ENCODE results near the gene MIAT.
A peak's percentile ranks its signal among the peaks of the same experiment; 100 is the strongest.

MIAT gene

GRCh38 chr22:26658671-26659478 lies 1.5 kb downstream of the MIAT start (continued):
- peak; percentile 23; the same call in 1 of the 2 replicates for TF ChIP-seq ZNF692 (tag by site-specific recombination; IDR thresholded peaks at IDR 0.05)
- TF ChIP-seq ZNF23 (tag by site-specific recombination; IDR thresholded peaks at IDR 0.05; ENCODE audit: borderline replicate concordance), result no peak
- TF ChIP-seq SCRT2 (tag by site-specific recombination; IDR thresholded peaks at IDR 0.05), result peak; percentile 93
- TF ChIP-seq KLF10 (tag by site-specific recombination; IDR thresholded peaks at IDR 0.05), result peak; percentile 72
- TF ChIP-seq, protein P1, sequence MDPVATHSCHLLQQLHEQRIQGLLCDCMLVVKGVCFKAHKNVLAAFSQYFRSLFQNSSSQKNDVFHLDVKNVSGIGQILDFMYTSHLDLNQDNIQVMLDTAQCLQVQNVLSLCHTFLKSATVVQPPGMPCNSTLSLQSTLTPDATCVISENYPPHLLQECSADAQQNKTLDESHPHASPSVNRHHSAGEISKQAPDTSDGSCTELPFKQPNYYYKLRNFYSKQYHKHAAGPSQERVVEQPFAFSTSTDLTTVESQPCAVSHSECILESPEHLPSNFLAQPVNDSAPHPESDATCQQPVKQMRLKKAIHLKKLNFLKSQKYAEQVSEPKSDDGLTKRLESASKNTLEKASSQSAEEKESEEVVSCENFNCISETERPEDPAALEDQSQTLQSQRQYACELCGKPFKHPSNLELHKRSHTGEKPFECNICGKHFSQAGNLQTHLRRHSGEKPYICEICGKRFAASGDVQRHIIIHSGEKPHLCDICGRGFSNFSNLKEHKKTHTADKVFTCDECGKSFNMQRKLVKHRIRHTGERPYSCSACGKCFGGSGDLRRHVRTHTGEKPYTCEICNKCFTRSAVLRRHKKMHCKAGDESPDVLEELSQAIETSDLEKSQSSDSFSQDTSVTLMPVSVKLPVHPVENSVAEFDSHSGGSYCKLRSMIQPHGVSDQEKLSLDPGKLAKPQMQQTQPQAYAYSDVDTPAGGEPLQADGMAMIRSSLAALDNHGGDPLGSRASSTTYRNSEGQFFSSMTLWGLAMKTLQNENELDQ (tag by site-specific recombination; IDR thresholded peaks at IDR 0.05; ENCODE audit: low read depth), result no peak
- no peak for TF ChIP-seq ZSCAN4 (tag by site-specific recombination; IDR thresholded peaks at IDR 0.05)
- peak; percentile 60 for TF ChIP-seq SP3 (tag by site-specific recombination; IDR thresholded peaks at IDR 0.05)
- TF ChIP-seq EGR2 (tag by site-specific recombination; IDR thresholded peaks at IDR 0.05; ENCODE audit: low read depth), result peak; percentile 66; the same call in 1 of the 2 replicates
- peak; percentile 62 for TF ChIP-seq ZFHX2 (tag by site-specific recombination; conservative IDR thresholded peaks at IDR 0.05)
- TF ChIP-seq, protein P2, sequence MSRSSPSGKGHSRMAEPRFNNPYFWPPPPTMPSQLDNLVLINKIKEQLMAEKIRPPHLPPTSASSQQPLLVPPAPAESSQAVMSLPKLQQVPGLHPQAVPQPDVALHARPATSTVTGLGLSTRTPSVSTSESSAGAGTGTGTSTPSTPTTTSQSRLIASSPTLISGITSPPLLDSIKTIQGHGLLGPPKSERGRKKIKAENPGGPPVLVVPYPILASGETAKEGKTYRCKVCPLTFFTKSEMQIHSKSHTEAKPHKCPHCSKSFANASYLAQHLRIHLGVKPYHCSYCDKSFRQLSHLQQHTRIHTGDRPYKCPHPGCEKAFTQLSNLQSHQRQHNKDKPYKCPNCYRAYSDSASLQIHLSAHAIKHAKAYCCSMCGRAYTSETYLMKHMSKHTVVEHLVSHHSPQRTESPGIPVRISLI (tag by site-specific recombination; IDR thresholded peaks at IDR 0.05), result no peak
- TF ChIP-seq IKZF3 (tag by site-specific recombination; IDR thresholded peaks at IDR 0.05), result peak; percentile 86
- no peak for TF ChIP-seq ZNF202 (tag by site-specific recombination; IDR thresholded peaks at IDR 0.05; ENCODE audit: borderline replicate concordance)
- TF ChIP-seq ZBTB6 (tag by site-specific recombination; IDR thresholded peaks at IDR 0.05), result no peak
- peak; percentile 75; the same call in 1 of the 2 replicates for TF ChIP-seq WT1 (tag by site-specific recombination; IDR thresholded peaks at IDR 0.05)
- TF ChIP-seq MEIS1 (CRISPR knock-in tag; IDR thresholded peaks at IDR 0.05; ENCODE audit: borderline replicate concordance), result no peak
- peak; percentile 35; the same call in 1 of the 2 replicates for TF ChIP-seq ZNF324 (tag by site-specific recombination; IDR thresholded peaks at IDR 0.05)
- peak; percentile 97 for TF ChIP-seq GLIS2 (tag by site-specific recombination; IDR thresholded peaks at IDR 0.05)
- TF ChIP-seq ZXDB (tag by site-specific recombination; IDR thresholded peaks at IDR 0.05), result peak; percentile 56
- TF ChIP-seq ZNF830 (tag by site-specific recombination; IDR thresholded peaks at IDR 0.05; ENCODE audit: low read depth), result no peak
- no peak for TF ChIP-seq GLI4 (tag by site-specific recombination; IDR thresholded peaks at IDR 0.05)
- TF ChIP-seq ZNF433 (tag by site-specific recombination; IDR thresholded peaks at IDR 0.05; ENCODE audit: low read depth), result no peak
- peak; percentile 71; the same call in 1 of the 2 replicates for TF ChIP-seq ZNF629 (tag by site-specific recombination; IDR thresholded peaks at IDR 0.05)
- no peak for TF ChIP-seq SETDB1 (IDR thresholded peaks at IDR 0.05; ENCODE audit: insufficient read length, low read length)
- TF ChIP-seq ZNF658 (tag by site-specific recombination; IDR thresholded peaks at IDR 0.05), result no peak
- TF ChIP-seq ZFP3 (tag by site-specific recombination; IDR thresholded peaks at IDR 0.05; ENCODE audit: low read depth), result no peak
- TF ChIP-seq BCL11B (tag by site-specific recombination; IDR thresholded peaks at IDR 0.05; ENCODE audit: low read depth), result no peak

Data from HEK293 (cell line).